Measurements from ENCODE around the gene DOK1.

Gene DOK1

GRCh38 chr2:74553892-74554819 is at the start of gene DOK1, which contains the start of gene LOXL3:
Gene DOK1 (plus strand): TSS chr2:74554720. CDS start chr2:74554755, 35 bp downstream.
Gene LOXL3 (minus strand): TSS chr2:74553942. CDS start chr2:74552634, 1,308 bp downstream.
- DNase-seq (ENCODE audit: low spot score), result peak; percentile 90

- DNase-seq (ENCODE audit: low spot score), result no peak
Measured at GRCh38 chr2:74505448-74506246, 48.9 kb upstream of the DOK1 start.

DNA sequence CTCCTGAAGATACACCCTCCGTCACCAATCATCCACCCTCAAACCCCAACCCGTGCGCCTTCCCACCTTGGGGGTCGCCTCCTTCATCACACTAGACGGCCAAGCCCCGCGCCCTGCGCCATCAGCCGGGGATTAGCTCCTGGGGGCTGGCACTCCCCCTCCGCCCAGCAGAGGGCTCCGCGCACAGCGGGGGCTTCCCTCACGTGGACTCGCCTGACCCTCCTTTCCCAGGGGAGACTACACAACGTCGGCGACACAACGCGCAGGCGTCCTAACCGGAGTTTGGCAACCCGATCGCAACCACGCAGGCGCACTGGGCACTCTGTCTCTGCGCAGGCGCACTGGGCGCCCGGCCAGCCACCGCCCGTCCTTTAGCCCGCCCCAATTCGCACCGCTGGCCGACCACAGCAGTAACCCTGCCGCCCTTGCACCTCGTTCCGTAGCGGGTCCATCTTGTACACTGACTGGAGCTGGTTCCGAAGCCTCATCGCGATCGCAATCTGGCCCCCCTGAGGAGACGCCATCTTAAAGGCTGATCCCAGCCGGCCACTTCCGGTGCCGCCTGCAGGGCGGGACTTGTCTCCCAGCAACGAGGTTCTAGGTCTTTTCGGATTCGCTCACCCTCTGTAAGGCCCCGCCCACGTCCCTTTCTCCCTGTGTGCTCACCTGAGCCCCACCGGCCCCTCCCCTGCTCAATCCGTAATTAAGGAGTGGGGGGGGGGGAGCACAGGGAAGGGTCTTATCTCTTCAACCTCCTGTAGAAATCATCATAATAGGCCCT is 47.2 kb upstream of the DOK1 start, which contains the start of gene PCGF1:
Gene PCGF1 (minus strand): TSS at position 551 of the 781 bp plus-strand sequence. CDS start 27 bp downstream, at position 524.
- peak; percentile 96 for DNase-seq (ENCODE audit: low spot score)

GRCh38 chr2:74507926-74508520 is 46.5 kb upstream of the DOK1 start:
- no peak for DNase-seq (ENCODE audit: low spot score)

DNA sequence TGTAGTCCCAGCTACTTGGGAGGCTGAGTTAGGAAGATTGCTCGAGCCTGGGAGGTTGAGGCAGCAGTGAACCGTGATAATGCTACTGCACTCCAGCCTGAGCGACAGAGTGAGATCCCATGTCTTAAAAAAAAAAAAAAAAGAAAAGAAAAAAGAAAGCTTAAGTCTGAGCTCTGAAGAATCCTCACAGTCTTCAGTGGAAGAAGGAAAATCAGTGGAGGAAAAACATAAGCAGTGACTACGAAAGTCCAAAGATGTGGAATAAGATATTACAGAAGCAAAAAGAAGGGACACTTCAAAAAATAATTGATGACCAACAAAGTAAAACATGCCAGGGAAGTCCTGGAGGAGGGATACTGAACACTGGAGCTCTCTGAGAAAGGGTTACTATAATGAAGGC is 44.2 kb upstream of the DOK1 start:
- no peak for DNase-seq (ENCODE audit: low spot score)

DNA sequence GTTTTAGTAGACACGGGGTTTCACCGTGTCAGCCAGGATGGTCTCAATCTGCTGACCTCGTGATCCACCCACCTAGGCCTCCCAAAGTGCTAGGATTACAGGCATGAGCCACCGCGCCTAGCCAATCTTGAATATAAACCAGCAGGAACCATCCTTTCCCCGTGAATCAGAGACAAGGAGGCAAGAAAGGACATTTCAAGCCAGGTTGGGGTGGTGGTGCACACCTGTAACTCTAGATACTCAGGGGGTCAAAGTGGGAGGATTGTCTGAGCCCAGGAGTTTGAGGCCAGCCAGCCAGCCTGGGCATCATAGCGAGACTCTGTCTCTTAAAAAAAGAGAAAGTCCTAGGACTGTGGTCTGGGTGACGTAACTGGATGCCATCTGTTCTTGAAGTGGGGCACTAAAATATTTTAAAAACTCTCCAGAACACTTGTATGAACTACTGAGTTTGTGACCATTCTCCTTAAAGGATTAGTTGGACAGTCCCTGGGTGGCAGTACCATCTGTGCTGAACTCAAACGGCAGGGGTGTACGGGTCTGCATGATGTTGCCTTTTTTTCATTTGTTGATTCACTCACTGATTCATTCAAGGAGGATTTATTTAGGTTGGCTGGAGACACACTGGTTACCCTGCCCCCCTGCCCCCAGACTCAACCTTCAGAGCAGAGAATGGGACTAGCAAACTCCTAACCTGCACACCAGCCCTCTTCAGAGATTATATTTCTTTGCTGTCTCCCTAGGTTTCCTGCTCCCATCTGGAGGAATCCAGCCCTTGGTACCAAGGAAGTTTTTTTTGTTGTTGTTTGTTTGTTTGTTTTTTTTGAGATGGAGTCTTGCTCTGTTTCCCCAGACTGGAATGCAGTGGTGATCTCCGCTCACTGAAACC is 43.2 kb upstream of the DOK1 start:
- DNase-seq (ENCODE audit: low spot score), result no peak

DNA sequence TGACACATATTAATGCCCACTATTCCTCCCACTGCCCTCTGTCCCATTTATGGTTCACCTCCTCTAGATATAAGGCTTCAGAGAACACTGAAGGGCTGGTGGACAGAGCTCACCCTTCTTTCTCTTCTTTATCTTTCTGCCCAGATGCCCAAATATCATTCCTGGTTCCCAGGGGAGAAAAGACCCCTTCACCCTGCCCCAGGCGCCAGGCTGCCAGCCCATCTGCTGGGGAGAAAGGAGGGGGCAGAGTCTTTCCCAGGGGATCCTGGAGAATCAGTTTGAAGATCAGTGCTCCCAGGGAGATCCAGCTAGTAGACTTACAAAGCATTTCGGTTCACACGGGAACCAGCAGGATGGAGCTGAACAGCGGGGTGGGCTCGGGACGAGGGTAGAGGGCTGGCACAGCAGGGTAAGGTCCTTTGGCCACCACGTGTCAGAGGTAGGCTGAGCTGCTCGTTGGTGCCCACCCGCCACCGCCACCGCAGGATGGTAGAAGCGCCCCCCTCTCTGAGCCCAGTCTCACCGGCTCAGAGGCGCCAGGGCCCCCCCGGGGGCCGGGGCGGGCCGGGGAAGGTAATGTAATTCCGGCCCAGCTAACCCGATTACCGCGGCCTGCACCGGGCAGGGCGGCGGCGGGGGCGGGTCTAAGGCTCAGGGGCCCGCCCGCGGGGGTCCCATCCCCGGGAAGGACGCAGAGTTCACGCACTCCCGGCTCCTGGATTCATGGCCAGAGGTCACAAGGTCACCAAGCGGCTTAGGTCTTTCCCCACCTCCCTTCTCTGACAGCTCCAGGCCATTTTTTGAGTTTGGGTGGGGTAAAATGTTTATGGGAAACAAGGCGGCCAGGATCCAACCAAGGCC is 41.5 kb upstream of the DOK1 start:
- DNase-seq (ENCODE audit: low spot score), result no peak

GRCh38 chr2:74513605-74514367 is 40.7 kb upstream of the DOK1 start:
- no peak for DNase-seq (ENCODE audit: low spot score)

GRCh38 chr2:74514368-74515270 is 39.9 kb upstream of the DOK1 start, which contains the start of gene TLX2:
Gene TLX2 (plus strand): TSS chr2:74514450. CDS start chr2:74514807, 357 bp downstream.
- no peak for DNase-seq (ENCODE audit: low spot score)

- DNase-seq (ENCODE audit: low spot score), result no peak
Measured at GRCh38 chr2:74515271-74515980, 39.1 kb upstream of the DOK1 start.

GRCh38 chr2:74515981-74516633 is 38.4 kb upstream of the DOK1 start:
- peak; percentile 98 for DNase-seq (ENCODE audit: low spot score)

- no peak for DNase-seq (ENCODE audit: low spot score)
Measured at GRCh38 chr2:74516650-74517049, 37.9 kb upstream of the DOK1 start.

GRCh38 chr2:74522516-74522915 is 32.0 kb upstream of the DOK1 start:
- DNase-seq (ENCODE audit: low spot score), result no peak

GRCh38 chr2:74524005-74524404 is 30.5 kb upstream of the DOK1 start:
- DNase-seq (ENCODE audit: low spot score), result no peak

- no peak for DNase-seq (ENCODE audit: low spot score)
Measured at GRCh38 chr2:74524955-74525716, 29.4 kb upstream of the DOK1 start.
